ENCODE results near the gene CDK18.
"Not testable (repeated sequence)": the region's sequence is repeated elsewhere in the genome, so short reads cannot be mapped to it uniquely, and the experiment has no call there.

The CDK18 gene

GRCh38 chr1:205472737-205473441, 31.6 kb upstream of the CDK18 start:
- H3K27me3 ChIP-seq (ENCODE audit: control insufficient read depth, insufficient read depth, low read length): no peaks in the 10 kb centered on the region
- peaks cover 15% of the 10 kb centered on the region; the same call in 1 of the 2 replicates for H3K4me1 ChIP-seq (ENCODE audit: control insufficient read depth, insufficient read depth, low read length)
- H3K27ac ChIP-seq (ENCODE audit: low read depth, low read length): no peak overlapping the region
- no peak overlapping the region for H3K4me3 ChIP-seq (ENCODE audit: low read depth, low read length)
- H3K9ac ChIP-seq (ENCODE audit: low read depth, low read length): no peak overlapping the region
- H3K9me3 ChIP-seq (ENCODE audit: control insufficient read depth, insufficient read depth, low read length): no peaks in the 10 kb centered on the region
- no peaks in the 10 kb centered on the region for H3K36me3 ChIP-seq (ENCODE audit: control insufficient read depth, insufficient read depth, low read length)

- Histone ChIP-seq H3K9me3 (ENCODE audit: control insufficient read depth, insufficient read depth, low read length) (no peaks in the 10 kb centered on the region), H3K36me3 (ENCODE audit: control insufficient read depth, insufficient read depth, low read length) (no peaks in the 10 kb centered on the region), H3K9ac (ENCODE audit: low read depth, low read length) (no peak overlapping the region), H3K4me1 (ENCODE audit: control insufficient read depth, insufficient read depth, low read length) (peaks cover 15% of the 10 kb centered on the region; the same call in 1 of the 2 replicates), H3K27me3 (ENCODE audit: control insufficient read depth, insufficient read depth, low read length) (no peaks in the 10 kb centered on the region), H3K27ac (ENCODE audit: low read depth, low read length) (no peak overlapping the region), H3K4me3 (ENCODE audit: low read depth, low read length) (no peak overlapping the region)
These were observed 31.0 kb upstream of the CDK18 start for GRCh38 chr1:205473475-205473874.

GRCh38 chr1:205473966-205474365, 30.5 kb upstream of the CDK18 start:
- no peaks in the 10 kb centered on the region for H3K9me3 ChIP-seq (ENCODE audit: control insufficient read depth, insufficient read depth, low read length)
- no peak overlapping the region for H3K9ac ChIP-seq (ENCODE audit: low read depth, low read length)
- H3K36me3 ChIP-seq (ENCODE audit: control insufficient read depth, insufficient read depth, low read length): no peaks in the 10 kb centered on the region
- no peak overlapping the region for H3K4me3 ChIP-seq (ENCODE audit: low read depth, low read length)
- H3K27me3 ChIP-seq (ENCODE audit: control insufficient read depth, insufficient read depth, low read length): no peaks in the 10 kb centered on the region
- peaks cover 15% of the 10 kb centered on the region; the same call in 1 of the 2 replicates for H3K4me1 ChIP-seq (ENCODE audit: control insufficient read depth, insufficient read depth, low read length)
- H3K27ac ChIP-seq (ENCODE audit: low read depth, low read length): no peak overlapping the region

GRCh38 chr1:205474571-205474970, 29.9 kb upstream of the CDK18 start:
- Histone ChIP-seq H3K9me3 (ENCODE audit: control insufficient read depth, insufficient read depth, low read length) (no peaks in the 10 kb centered on the region), H3K27ac (ENCODE audit: low read depth, low read length) (no peak overlapping the region), H3K9ac (ENCODE audit: low read depth, low read length) (no peak overlapping the region), H3K36me3 (ENCODE audit: control insufficient read depth, insufficient read depth, low read length) (no peaks in the 10 kb centered on the region), H3K4me3 (ENCODE audit: low read depth, low read length) (no peak overlapping the region), H3K4me1 (ENCODE audit: control insufficient read depth, insufficient read depth, low read length) (peaks cover 15% of the 10 kb centered on the region; the same call in 1 of the 2 replicates), H3K27me3 (ENCODE audit: control insufficient read depth, insufficient read depth, low read length) (no peaks in the 10 kb centered on the region)

- Histone ChIP-seq H3K36me3 (ENCODE audit: control insufficient read depth, insufficient read depth, low read length) (no peaks in the 10 kb centered on the region), H3K9me3 (ENCODE audit: control insufficient read depth, insufficient read depth, low read length) (no peaks in the 10 kb centered on the region), H3K27ac (ENCODE audit: low read depth, low read length) (no peak overlapping the region), H3K4me1 (ENCODE audit: control insufficient read depth, insufficient read depth, low read length) (peaks cover 15% of the 10 kb centered on the region; the same call in 1 of the 2 replicates), H3K27me3 (ENCODE audit: control insufficient read depth, insufficient read depth, low read length) (no peaks in the 10 kb centered on the region; the same call in 1 of the 2 replicates), H3K9ac (ENCODE audit: low read depth, low read length) (no peak overlapping the region), H3K4me3 (ENCODE audit: low read depth, low read length) (no peak overlapping the region)
These were observed 28.6 kb upstream of the CDK18 start for GRCh38 chr1:205475855-205476254.

GRCh38 chr1:205476648-205477047, 27.8 kb upstream of the CDK18 start:
- Histone ChIP-seq H3K27ac (ENCODE audit: low read depth, low read length) (peak overlapping the region; percentile 47), H3K9ac (ENCODE audit: low read depth, low read length) (no peak overlapping the region), H3K9me3 (ENCODE audit: control insufficient read depth, insufficient read depth, low read length) (no peaks in the 10 kb centered on the region), H3K4me3 (ENCODE audit: low read depth, low read length) (no peak overlapping the region), H3K36me3 (ENCODE audit: control insufficient read depth, insufficient read depth, low read length) (no peaks in the 10 kb centered on the region), H3K4me1 (ENCODE audit: control insufficient read depth, insufficient read depth, low read length) (peaks cover 19% of the 10 kb centered on the region; the same call in 1 of the 2 replicates), H3K27me3 (ENCODE audit: control insufficient read depth, insufficient read depth, low read length) (peaks cover 5% of the 10 kb centered on the region)

- Histone ChIP-seq H3K36me3 (ENCODE audit: control insufficient read depth, insufficient read depth, low read length) (no peaks in the 10 kb centered on the region), H3K27me3 (ENCODE audit: control insufficient read depth, insufficient read depth, low read length) (peaks cover 5% of the 10 kb centered on the region), H3K4me3 (ENCODE audit: low read depth, low read length) (no peak overlapping the region), H3K9ac (ENCODE audit: low read depth, low read length) (no peak overlapping the region), H3K4me1 (ENCODE audit: control insufficient read depth, insufficient read depth, low read length) (peaks cover 19% of the 10 kb centered on the region; the same call in 1 of the 2 replicates), H3K27ac (ENCODE audit: low read depth, low read length) (peak overlapping the region; percentile 57), H3K9me3 (ENCODE audit: control insufficient read depth, insufficient read depth, low read length) (no peaks in the 10 kb centered on the region)
These were observed 27.2 kb upstream of the CDK18 start for GRCh38 chr1:205477121-205477758.

GRCh38 chr1:205477759-205478247, 26.7 kb upstream of the CDK18 start:
- no peak overlapping the region for H3K9ac ChIP-seq (ENCODE audit: low read depth, low read length)
- H3K36me3 ChIP-seq (ENCODE audit: control insufficient read depth, insufficient read depth, low read length): no peaks in the 10 kb centered on the region
- no peak overlapping the region for H3K4me3 ChIP-seq (ENCODE audit: low read depth, low read length)
- H3K27ac ChIP-seq (ENCODE audit: low read depth, low read length): peak overlapping the region; percentile 57
- peaks cover 15% of the 10 kb centered on the region; the same call in 1 of the 2 replicates for H3K4me1 ChIP-seq (ENCODE audit: control insufficient read depth, insufficient read depth, low read length)
- no peaks in the 10 kb centered on the region for H3K9me3 ChIP-seq (ENCODE audit: control insufficient read depth, insufficient read depth, low read length)
- H3K27me3 ChIP-seq (ENCODE audit: control insufficient read depth, insufficient read depth, low read length): peaks cover 5% of the 10 kb centered on the region

- H3K4me1 ChIP-seq (ENCODE audit: control insufficient read depth, insufficient read depth, low read length): peaks cover 19% of the 10 kb centered on the region; the same call in 1 of the 2 replicates
- H3K9me3 ChIP-seq (ENCODE audit: control insufficient read depth, insufficient read depth, low read length): not testable (repeated sequence)
- peaks cover 12% of the 10 kb centered on the region for H3K27me3 ChIP-seq (ENCODE audit: control insufficient read depth, insufficient read depth, low read length)
These were observed 25.5 kb upstream of the CDK18 start for GRCh38 chr1:205478985-205479384.

GRCh38 chr1:205480349-205480985, 24.0 kb upstream of the CDK18 start:
- H3K9ac ChIP-seq (ENCODE audit: low read depth, low read length): no peak overlapping the region
- H3K27me3 ChIP-seq (ENCODE audit: control insufficient read depth, insufficient read depth, low read length): peaks cover 18% of the 10 kb centered on the region
- no peak overlapping the region for H3K27ac ChIP-seq (ENCODE audit: low read depth, low read length)
- H3K9me3 ChIP-seq (ENCODE audit: control insufficient read depth, insufficient read depth, low read length): no peaks in the 10 kb centered on the region
- H3K4me1 ChIP-seq (ENCODE audit: control insufficient read depth, insufficient read depth, low read length): peaks cover 19% of the 10 kb centered on the region; the same call in 1 of the 2 replicates
- no peaks in the 10 kb centered on the region for H3K36me3 ChIP-seq (ENCODE audit: control insufficient read depth, insufficient read depth, low read length)
- no peak overlapping the region for H3K4me3 ChIP-seq (ENCODE audit: low read depth, low read length)

More at GRCh38 chr1:205478985-205479384, 25.5 kb upstream of the CDK18 start:
- H3K36me3 ChIP-seq (ENCODE audit: control insufficient read depth, insufficient read depth, low read length); H3K27ac ChIP-seq (ENCODE audit: low read depth, low read length); H3K9ac ChIP-seq (ENCODE audit: low read depth, low read length); H3K4me3 ChIP-seq (ENCODE audit: low read depth, low read length): not testable (repeated sequence)
